Testis (tissue), 2 donors: ENCODE measurements around the gene TPRX2.

Experiments used
- POLR2A ChIP-seq: fragments of 450-650 bp; IDR thresholded peaks from one replicate; pipeline ENCODE4 v1.6.1; 2017; ENCODE audit warnings: antibody characterized with exemption, mild to moderate bottlenecking, moderate library complexity
- TF ChIP-seq, protein P1 (sequence below), 3 experiments: fragments of 450-650 bp in 2 of 3; fragments of 200-600 bp in 1 of 3; sonication (generic) in 1 of 3; IDR thresholded peaks; one replicate each; pipeline ENCODE4 v1.5.1; 2016 to 2019; ENCODE audit warnings: antibody characterized with exemption in 3 of 3, mild to moderate bottlenecking in 2 of 3, moderate library complexity in 1 of 3

GRCh38 chr19:47824396-47824795, 34.6 kb upstream of the TPRX2 start:
- no peak for TF ChIP-seq POLR2A
- TF ChIP-seq, protein P1, sequence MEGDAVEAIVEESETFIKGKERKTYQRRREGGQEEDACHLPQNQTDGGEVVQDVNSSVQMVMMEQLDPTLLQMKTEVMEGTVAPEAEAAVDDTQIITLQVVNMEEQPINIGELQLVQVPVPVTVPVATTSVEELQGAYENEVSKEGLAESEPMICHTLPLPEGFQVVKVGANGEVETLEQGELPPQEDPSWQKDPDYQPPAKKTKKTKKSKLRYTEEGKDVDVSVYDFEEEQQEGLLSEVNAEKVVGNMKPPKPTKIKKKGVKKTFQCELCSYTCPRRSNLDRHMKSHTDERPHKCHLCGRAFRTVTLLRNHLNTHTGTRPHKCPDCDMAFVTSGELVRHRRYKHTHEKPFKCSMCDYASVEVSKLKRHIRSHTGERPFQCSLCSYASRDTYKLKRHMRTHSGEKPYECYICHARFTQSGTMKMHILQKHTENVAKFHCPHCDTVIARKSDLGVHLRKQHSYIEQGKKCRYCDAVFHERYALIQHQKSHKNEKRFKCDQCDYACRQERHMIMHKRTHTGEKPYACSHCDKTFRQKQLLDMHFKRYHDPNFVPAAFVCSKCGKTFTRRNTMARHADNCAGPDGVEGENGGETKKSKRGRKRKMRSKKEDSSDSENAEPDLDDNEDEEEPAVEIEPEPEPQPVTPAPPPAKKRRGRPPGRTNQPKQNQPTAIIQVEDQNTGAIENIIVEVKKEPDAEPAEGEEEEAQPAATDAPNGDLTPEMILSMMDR (IDR thresholded peaks at IDR 0.05): no peak
